CD1c-positive myeloid dendritic cell (primary cell): ENCODE results near the gene HAPLN1.
A peak's percentile ranks its signal among the peaks of the same experiment; 100 is the strongest.
"Not testable (repeated sequence)": the region's sequence is repeated elsewhere in the genome, so short reads cannot be mapped to it uniquely, and the experiment has no call there.

Experiments
- DNase-seq: peaks from one replicate; pipeline ENCODE4 v3.0.0-alpha.2; 2016; ENCODE audit errors: extremely low spot score

The HAPLN1 gene

GRCh38 chr5:83720836-83721537 is at the start of gene HAPLN1:
Gene HAPLN1, minus strand, starts transcription at chr5:83720855. Its CDS starts 47,332 bp downstream, at chr5:83673523.
- no peak for DNase-seq

GRCh38 chr5:83767409-83767992 is 46.8 kb upstream of the HAPLN1 start:
- DNase-seq: no peak

GRCh38 chr5:83764101-83764500 is 43.4 kb upstream of the HAPLN1 start:
- DNase-seq: no peak

- DNase-seq: no peak
These were observed 39.9 kb upstream of the HAPLN1 start for GRCh38 chr5:83760579-83760978.

- no peak for DNase-seq
These were observed 32.0 kb upstream of the HAPLN1 start for GRCh38 chr5:83752700-83753099.

GRCh38 chr5:83751201-83751600 is 30.5 kb upstream of the HAPLN1 start:
- DNase-seq: peak; percentile 13

- peak; percentile 52 for DNase-seq
These were observed 30.1 kb upstream of the HAPLN1 start for GRCh38 chr5:83750749-83751148.

- DNase-seq: no peak
These were observed 25.2 kb upstream of the HAPLN1 start for GRCh38 chr5:83745816-83746215.

- no peak for DNase-seq
These were observed 24.2 kb upstream of the HAPLN1 start for GRCh38 chr5:83744821-83745220.

GRCh38 chr5:83742089-83742488 is 21.4 kb upstream of the HAPLN1 start:
- no peak for DNase-seq

- no peak for DNase-seq
These were observed 20.9 kb upstream of the HAPLN1 start for GRCh38 chr5:83741571-83741970.

- no peak for DNase-seq
These were observed 20.1 kb upstream of the HAPLN1 start for GRCh38 chr5:83740741-83741140.

- not testable (repeated sequence) for DNase-seq
These were observed 15.5 kb upstream of the HAPLN1 start for GRCh38 chr5:83736169-83736568.

- DNase-seq: not testable (repeated sequence)
These were observed 14.4 kb upstream of the HAPLN1 start for GRCh38 chr5:83735058-83735457.

GRCh38 chr5:83731638-83732037 is 11.0 kb upstream of the HAPLN1 start:
- DNase-seq: no peak

GRCh38 chr5:83729362-83729761 is 8.7 kb upstream of the HAPLN1 start:
- no peak for DNase-seq

GRCh38 chr5:83726912-83727311 is 6.3 kb upstream of the HAPLN1 start:
- DNase-seq: no peak

- no peak for DNase-seq
These were observed 4.3 kb upstream of the HAPLN1 start for GRCh38 chr5:83724935-83725334.

GRCh38 chr5:83724001-83724400 is 3.3 kb upstream of the HAPLN1 start:
- no peak for DNase-seq

GRCh38 chr5:83723031-83723430 is 2.4 kb upstream of the HAPLN1 start:
- DNase-seq: no peak

- DNase-seq: no peak
These were observed 1.6 kb upstream of the HAPLN1 start for GRCh38 chr5:83721953-83722901.

- DNase-seq: no peak
These were observed 1.6 kb downstream of the HAPLN1 start for GRCh38 chr5:83718936-83719495.
